Measurements from ENCODE around the gene RBM20. TPM values are rescaled to one million over a fixed set of nuclear protein-coding genes. Genes with fewer than 3 reads are reported as not detected.

RBM20 gene
- total and polyA plus RNA-seq, 2 donors from 2014 or later = 0.88 to 2.1 TPM

DNA sequence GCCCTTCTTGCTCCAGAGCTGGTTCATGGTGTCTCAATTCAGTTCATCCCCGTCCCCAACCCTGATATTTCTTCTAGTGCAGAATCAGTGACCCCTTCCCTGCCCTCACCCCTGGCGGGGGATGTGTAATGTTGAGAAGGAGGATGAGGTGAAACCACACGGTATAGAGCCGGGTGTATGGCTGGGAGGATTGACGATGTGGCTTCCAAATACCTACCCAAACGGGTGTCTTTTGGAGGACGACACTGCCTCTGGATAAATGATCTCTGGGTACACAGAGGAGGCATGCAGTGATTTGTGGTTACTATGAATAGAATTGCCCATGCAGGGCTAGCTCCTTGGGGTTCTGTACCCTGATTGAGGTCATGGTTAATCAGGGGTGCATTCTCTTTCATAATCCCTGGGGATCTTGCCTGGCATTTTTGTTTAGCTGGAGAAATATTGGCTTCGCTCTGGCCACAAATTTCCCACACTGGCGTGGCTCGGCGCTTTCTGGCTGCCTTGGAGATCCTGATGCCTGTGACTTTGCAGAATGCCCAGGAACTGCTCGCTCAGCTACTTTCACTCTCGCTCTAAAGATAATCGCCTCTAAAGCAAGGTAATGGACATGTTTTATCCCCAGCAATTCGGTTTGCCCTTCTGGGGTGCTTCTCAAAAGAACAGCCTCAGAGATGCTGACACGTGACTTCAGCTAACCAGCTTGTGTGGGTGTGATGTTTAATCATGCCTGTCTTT is 89.2 kb downstream of the RBM20 start:
- no peak overlapping the region for H3K27ac ChIP-seq (ENCODE audit: low read depth in 2 of 2, low read length in 2 of 2)
- H3K4me3 ChIP-seq (ENCODE audit: low read length in 3 of 3) = peak overlapping the region in 2 of 3 donors; percentile 52 to 58
- TF ChIP-seq, protein P1, sequence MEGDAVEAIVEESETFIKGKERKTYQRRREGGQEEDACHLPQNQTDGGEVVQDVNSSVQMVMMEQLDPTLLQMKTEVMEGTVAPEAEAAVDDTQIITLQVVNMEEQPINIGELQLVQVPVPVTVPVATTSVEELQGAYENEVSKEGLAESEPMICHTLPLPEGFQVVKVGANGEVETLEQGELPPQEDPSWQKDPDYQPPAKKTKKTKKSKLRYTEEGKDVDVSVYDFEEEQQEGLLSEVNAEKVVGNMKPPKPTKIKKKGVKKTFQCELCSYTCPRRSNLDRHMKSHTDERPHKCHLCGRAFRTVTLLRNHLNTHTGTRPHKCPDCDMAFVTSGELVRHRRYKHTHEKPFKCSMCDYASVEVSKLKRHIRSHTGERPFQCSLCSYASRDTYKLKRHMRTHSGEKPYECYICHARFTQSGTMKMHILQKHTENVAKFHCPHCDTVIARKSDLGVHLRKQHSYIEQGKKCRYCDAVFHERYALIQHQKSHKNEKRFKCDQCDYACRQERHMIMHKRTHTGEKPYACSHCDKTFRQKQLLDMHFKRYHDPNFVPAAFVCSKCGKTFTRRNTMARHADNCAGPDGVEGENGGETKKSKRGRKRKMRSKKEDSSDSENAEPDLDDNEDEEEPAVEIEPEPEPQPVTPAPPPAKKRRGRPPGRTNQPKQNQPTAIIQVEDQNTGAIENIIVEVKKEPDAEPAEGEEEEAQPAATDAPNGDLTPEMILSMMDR (IDR thresholded peaks at IDR 0.05; ENCODE audit: borderline replicate concordance, extremely low read depth, insufficient read depth) = no peak
- peak overlapping the region in 1 of 3 donors; percentile 24 for H3K9ac ChIP-seq (ENCODE audit: low read length in 3 of 3)
- DNase-seq = peak in 3 of 5 donors; percentile 35 to 53 (median 40)
- no peak for FAIRE-seq
- no peaks in the 10 kb centered on the region for H3K9me3 ChIP-seq (ENCODE audit: control insufficient read depth in 2 of 3, insufficient read depth in 1 of 3, low read length in 3 of 3)
- no peaks in the 10 kb centered on the region for H3K27me3 ChIP-seq (ENCODE audit: control insufficient read depth, insufficient read depth, low read length)
- peaks cover 0 to 10% (median 0%) of the 10 kb centered on the region in 3 donors for H3K4me1 ChIP-seq (ENCODE audit: control insufficient read depth in 2 of 3, insufficient read depth in 2 of 3, low read depth in 1 of 3, low read length in 3 of 3)
- H3K36me3 ChIP-seq (ENCODE audit: control insufficient read depth in 2 of 3, insufficient read depth in 3 of 3, low read length in 3 of 3) = no peaks in the 10 kb centered on the region
- intact Hi-C loops (cut with DNase I) = no loop called here

GRCh38 chr10:110735620-110736027 is 91.5 kb downstream of the RBM20 start:
- intact Hi-C loops (cut with DNase I) = no loop called here
- Histone ChIP-seq H3K9me3 (ENCODE audit: control insufficient read depth in 2 of 3, insufficient read depth in 1 of 3, low read length in 3 of 3) (no peaks in the 10 kb centered on the region), H3K9ac (ENCODE audit: low read length in 3 of 3) (no peak overlapping the region), H3K4me3 (ENCODE audit: low read length in 3 of 3) (no peak overlapping the region), H3K4me1 (ENCODE audit: control insufficient read depth in 2 of 3, insufficient read depth in 2 of 3, low read depth in 1 of 3, low read length in 3 of 3) (peaks cover 0 to 14% (median 2%) of the 10 kb centered on the region in 3 donors), H3K27me3 (ENCODE audit: control insufficient read depth, insufficient read depth, low read length) (no peaks in the 10 kb centered on the region), H3K36me3 (ENCODE audit: control insufficient read depth in 2 of 3, insufficient read depth in 3 of 3, low read length in 3 of 3) (no peaks in the 10 kb centered on the region), H3K27ac (ENCODE audit: low read depth in 2 of 2, low read length in 2 of 2) (peak overlapping the region in 1 of 2 donors; percentile 26)
- FAIRE-seq (no peak), DNase-seq (peak in 2 of 5 donors; percentile 37 to 54)
- TF ChIP-seq, protein P1 (IDR thresholded peaks at IDR 0.05; ENCODE audit: borderline replicate concordance, extremely low read depth, insufficient read depth) = no peak

- H3K27ac ChIP-seq (ENCODE audit: low read depth in 2 of 2, low read length in 2 of 2) = no peak overlapping the region
- intact Hi-C loops (cut with DNase I) = no loop called here
- H3K9me3 ChIP-seq (ENCODE audit: control insufficient read depth in 2 of 3, insufficient read depth in 1 of 3, low read length in 3 of 3) = no peaks in the 10 kb centered on the region
- no peaks in the 10 kb centered on the region for H3K27me3 ChIP-seq (ENCODE audit: control insufficient read depth, insufficient read depth, low read length)
- H3K9ac ChIP-seq (ENCODE audit: low read length in 3 of 3) = no peak overlapping the region
- no peaks in the 10 kb centered on the region for H3K36me3 ChIP-seq (ENCODE audit: control insufficient read depth in 2 of 3, insufficient read depth in 3 of 3, low read length in 3 of 3)
- H3K4me1 ChIP-seq (ENCODE audit: control insufficient read depth in 2 of 3, insufficient read depth in 2 of 3, low read depth in 1 of 3, low read length in 3 of 3) = peaks cover 0 to 14% (median 2%) of the 10 kb centered on the region in 3 donors
- no peak for FAIRE-seq
- peak overlapping the region in 1 of 3 donors; percentile 14 for H3K4me3 ChIP-seq (ENCODE audit: low read length in 3 of 3)
- TF ChIP-seq, protein P1 (IDR thresholded peaks at IDR 0.05; ENCODE audit: borderline replicate concordance, extremely low read depth, insufficient read depth) = no peak
- DNase-seq = peak in 3 of 5 donors; percentile 55 to 77 (median 60)
Measured at GRCh38 chr10:110737886-110738634, 93.9 kb downstream of the RBM20 start.
